H1 (cell line): ENCODE data around the gene PDS5A. TPM values are rescaled to one million over a fixed set of nuclear protein-coding genes. Genes with fewer than 3 reads are reported as not detected.

Source experiments
- CTCF ChIA-PET: fragments of 300-600 bp; sonication (Branson Sonifier 250); formaldehyde crosslinking; loops from one replicate; lab custom pipeline; 2021; ENCODE audit not compliant: partially characterized antibody; lab: Charles Lee
- POLR2A ChIA-PET: fragments of 300-600 bp; sonication (Branson Sonifier 250); formaldehyde crosslinking; loops from one replicate; lab custom pipeline; 2021; ENCODE audit warnings: inconsistent platforms; ENCODE audit not compliant: partially characterized antibody; lab: Charles Lee
- DNase-seq, 2 experiments: peaks; one replicate each; pipeline versions ENCODE4 v3.0.0 to v3.0.0-alpha.2; 2010 to 2022; ENCODE audit warnings: low spot score in 2 of 2, low read depth in 1 of 2, mixed read lengths in 1 of 2
- FAIRE-seq: peaks from 2 replicates; lab custom pipeline; 2011; peaks lifted over from hg19 to GRCh38; lab: Jason Lieb, UNC
- H2AFZ ChIP-seq: 2 replicates; pipeline ENCODE4 v1.8.1; 2012; ENCODE audit warnings: low read length, inconsistent platforms
- H2AK5ac ChIP-seq: 2 replicates; pipeline ENCODE4 v1.6.1; 2013; ENCODE audit warnings: low read depth, low read length
- H2BK120ac ChIP-seq: replicated peaks from 2 replicates; pipeline ENCODE3; 2013; ENCODE audit warnings: low read depth, low read length, inconsistent platforms
- H2BK12ac ChIP-seq: 2 replicates; pipeline ENCODE4 v1.6.1; 2013; ENCODE audit warnings: low read depth, low read length
- H2BK15ac ChIP-seq: 2 replicates; pipeline ENCODE4 v1.6.1; 2013; ENCODE audit warnings: low read length
- H2BK20ac ChIP-seq: 2 replicates; pipeline ENCODE4 v1.6.1; 2013; ENCODE audit warnings: low read length
- H2BK5ac ChIP-seq: 2 replicates; pipeline ENCODE4 v1.6.1; 2013; ENCODE audit warnings: low read depth, low read length
- H3K14ac ChIP-seq: 2 replicates; pipeline ENCODE4 v1.6.1; 2013; ENCODE audit warnings: inconsistent platforms; ENCODE audit not compliant: insufficient read length
- H3K18ac ChIP-seq: 2 replicates; pipeline ENCODE4 v1.6.1; 2013; ENCODE audit warnings: low read length; ENCODE audit errors: extremely low read depth
- H3K23ac ChIP-seq: 2 replicates; pipeline ENCODE4 v1.6.1; 2013; ENCODE audit warnings: inconsistent platforms; ENCODE audit not compliant: insufficient read length
- H3K23me2 ChIP-seq: 2 replicates; pipeline ENCODE4 v1.6.1; 2013; ENCODE audit warnings: low read depth, low read length
- H3K27ac ChIP-seq: 2 replicates; pipeline ENCODE4 v1.6.1; 2011; ENCODE audit warnings: low read depth, low read length, inconsistent platforms
- H3K27me3 ChIP-seq, 4 experiments: replicated peaks in 1 of 4; 1 replicate in 1 of 4; 2 replicates in 3 of 4; pipeline versions ENCODE4 v1.6.1 to v1.8.1; 2011 to 2013; ENCODE audit warnings: low read length in 3 of 4, mild to moderate bottlenecking in 3 of 4, inconsistent platforms in 2 of 4, mixed read lengths in 2 of 4, moderate library complexity in 1 of 4; ENCODE audit not compliant: control insufficient read depth in 3 of 4, insufficient read depth in 3 of 4; ENCODE audit errors: extremely low read depth in 1 of 4
- H3K36me3 ChIP-seq, 4 experiments: 2 replicates each; pipeline versions ENCODE4 v1.6.1 to v1.8.1; 2011 to 2013; ENCODE audit warnings: mild to moderate bottlenecking in 4 of 4, low read length in 3 of 4, moderate library complexity in 2 of 4, control low read depth in 1 of 4, inconsistent platforms in 1 of 4; ENCODE audit not compliant: insufficient read depth in 4 of 4, control insufficient read depth in 2 of 4
- H3K4ac ChIP-seq: replicated peaks from 2 replicates; pipeline ENCODE3; 2013; ENCODE audit warnings: low read length, low read depth, mixed read lengths, inconsistent platforms; ENCODE audit not compliant: insufficient read length
- H3K4me1 ChIP-seq, 4 experiments: replicated peaks in 1 of 4; 1 replicate in 1 of 4; 2 replicates in 3 of 4; pipeline versions ENCODE4 v1.6.1 to v1.8.1; 2011 to 2013; ENCODE audit warnings: low read length in 3 of 4, inconsistent platforms in 2 of 4, mixed read lengths in 1 of 4; ENCODE audit not compliant: insufficient read depth in 4 of 4, control insufficient read depth in 3 of 4
- H3K4me2 ChIP-seq, 2 experiments: 2 replicates each; pipeline versions ENCODE4 v1.6.1 to v1.8.1; 2011 to 2013; ENCODE audit warnings: low read depth in 2 of 2, low read length in 2 of 2, control low read depth in 1 of 2, inconsistent platforms in 1 of 2, mild to moderate bottlenecking in 1 of 2; ENCODE audit not compliant: insufficient read depth in 1 of 2
- H3K4me3 ChIP-seq, 4 experiments: fragments of 200-600, 300-600 bp in 1 of 4; sonication (generic), shearing (Covaris generic), sonication (Bioruptor Twin) in 1 of 4; 2 replicates each; pipeline versions ENCODE4 v1.5.1 to v1.8.1; 2011 to 2016; ENCODE audit warnings: low read length in 4 of 4, low read depth in 3 of 4, control low read depth in 2 of 4, inconsistent platforms in 2 of 4, mild to moderate bottlenecking in 2 of 4, mixed read lengths in 1 of 4, moderate library complexity in 1 of 4; ENCODE audit not compliant: insufficient read depth in 2 of 4; ENCODE audit errors: extremely low read depth in 1 of 4
- H3K56ac ChIP-seq: replicated peaks from 2 replicates; pipeline ENCODE3; 2013; ENCODE audit warnings: low read depth, mild to moderate bottlenecking, mixed read lengths, low read length, inconsistent platforms; ENCODE audit not compliant: insufficient read length
- H3K79me1 ChIP-seq: 2 replicates; pipeline ENCODE4 v1.6.1; 2013; ENCODE audit warnings: low read depth, low read length, control low read depth
- H3K79me2 ChIP-seq, 2 experiments: 2 replicates each; pipeline versions ENCODE4 v1.6.1 to v1.8.1; 2012 to 2013; ENCODE audit warnings: low read length in 2 of 2, mild to moderate bottlenecking in 2 of 2, inconsistent platforms in 1 of 2; ENCODE audit not compliant: insufficient read depth in 2 of 2, control insufficient read depth in 1 of 2
- H3K9ac ChIP-seq, 4 experiments: replicated peaks in 1 of 4; 1 replicate in 1 of 4; 2 replicates in 3 of 4; pipeline versions ENCODE4 v1.6.1 to v1.8.1; 2011 to 2013; ENCODE audit warnings: low read depth in 3 of 4, low read length in 3 of 4, control low read depth in 2 of 4, mild to moderate bottlenecking in 2 of 4, moderate library complexity in 2 of 4, inconsistent platforms in 1 of 4; ENCODE audit errors: extremely low read depth in 1 of 4
- H3K9me3 ChIP-seq, 2 experiments: 2 replicates each; pipeline versions ENCODE4 v1.6.1 to v1.8.1; 2012 to 2013; ENCODE audit warnings: mild to moderate bottlenecking in 2 of 2, moderate library complexity in 2 of 2, control low read depth in 1 of 2, inconsistent platforms in 1 of 2, low read depth in 1 of 2, low read length in 1 of 2, mixed read lengths in 1 of 2; ENCODE audit not compliant: insufficient read depth in 2 of 2
- H4K20me1 ChIP-seq, 2 experiments: replicated peaks in 1 of 2; 2 replicates each; pipeline versions ENCODE3 to v1.8.1; 2011 to 2013; ENCODE audit warnings: inconsistent platforms in 2 of 2, low read length in 2 of 2, mild to moderate bottlenecking in 1 of 2; ENCODE audit not compliant: insufficient read depth in 2 of 2, control insufficient read depth in 1 of 2
- H4K5ac ChIP-seq: 2 replicates; pipeline ENCODE4 v1.6.1; 2013; ENCODE audit warnings: low read length, low read depth, mixed read lengths, inconsistent platforms; ENCODE audit not compliant: insufficient read length
- H4K8ac ChIP-seq: 2 replicates; pipeline ENCODE4 v1.8.0; 2013; ENCODE audit warnings: mild to moderate bottlenecking, moderate library complexity, low read length, inconsistent platforms; ENCODE audit not compliant: insufficient read depth; ENCODE audit errors: extremely low read depth
- H4K91ac ChIP-seq: replicated peaks from 2 replicates; pipeline ENCODE3; 2013; ENCODE audit warnings: low read length, mixed read lengths, inconsistent platforms; ENCODE audit not compliant: insufficient read length
- ATF2 ChIP-seq: IDR thresholded peaks from 2 replicates; pipeline ENCODE4 v1.6.1; 2012; ENCODE audit warnings: low read length, inconsistent platforms
- BCL11A ChIP-seq, 2 experiments: IDR thresholded peaks; one replicate each; pipeline ENCODE4 v1.6.1; 2011; ENCODE audit warnings: low read depth in 2 of 2, low read length in 2 of 2, mild to moderate bottlenecking in 2 of 2
- CHD2 ChIP-seq: IDR thresholded peaks from 2 replicates; pipeline ENCODE4 v1.6.1; 2012; ENCODE audit warnings: low read length, improper control_type of control experiment
- CREB1 ChIP-seq: IDR thresholded peaks from 2 replicates; pipeline ENCODE4 v1.6.1; 2012; ENCODE audit warnings: inconsistent platforms
- GABPA ChIP-seq: IDR thresholded peaks from 2 replicates; pipeline ENCODE4 v1.6.1; 2011; ENCODE audit warnings: mild to moderate bottlenecking, low read length, moderate library complexity, borderline replicate concordance; ENCODE audit not compliant: insufficient read depth
- RFX5 ChIP-seq: IDR thresholded peaks from 2 replicates; pipeline ENCODE4 v1.6.1; 2011; ENCODE audit warnings: low read depth, low read length, improper control_type of control experiment, borderline replicate concordance
- RNF2 ChIP-seq: fragments of 200-900, 300-1000 bp; sonication (generic); IDR thresholded peaks from 2 replicates; pipeline ENCODE4 v1.7.1; 2016; ENCODE audit warnings: borderline replicate concordance, low read depth, mild to moderate bottlenecking, antibody characterized with exemption, low read length; ENCODE audit not compliant: poor library complexity, severe bottlenecking; ENCODE audit errors: missing control alignments
- SIRT6 ChIP-seq: IDR thresholded peaks from one replicate; pipeline ENCODE4 v1.7.1; 2012; ENCODE audit warnings: low read length, inconsistent platforms
- SUZ12 ChIP-seq: fragments of 200-600 bp; sonication (generic); IDR thresholded peaks from 2 replicates; pipeline ENCODE4 v1.6.1; 2012; ENCODE audit warnings: mild to moderate bottlenecking, inconsistent platforms, low read length, moderate library complexity, mixed read lengths
- TCF12 ChIP-seq: IDR thresholded peaks from 2 replicates; pipeline ENCODE4 v1.6.1; 2011; ENCODE audit warnings: low read depth, mild to moderate bottlenecking, low read length
- ZNF274 ChIP-seq: IDR thresholded peaks from 2 replicates; pipeline ENCODE4 v1.7.0; 2012; ENCODE audit warnings: low read length, borderline replicate concordance; ENCODE audit errors: extremely low read depth
- WGBS, 2 experiments: shearing (Covaris generic) in 1 of 2; methylation state at CpG; one replicate each; pipeline versions ENCODE4 v1.1.6 to v1.1.7; 2013 to 2015; ENCODE audit warnings: low lambda C conversion rate in 2 of 2, mixed read lengths in 2 of 2, inconsistent platforms in 1 of 2, low coverage in 1 of 2, missing lambda C conversion rate in 1 of 2; ENCODE audit not compliant: insufficient replicate concordance in 2 of 2, insufficient coverage in 1 of 2, insufficient read length in 1 of 2; ENCODE audit errors: extremely low coverage in 1 of 2, missing lambda C conversion rate in 1 of 2; 5-methylcytosine and 5-hydroxymethylcytosine counted together
- polyA plus RNA-seq, 7 experiments: library from polyadenylated mRNA; depleted of rRNA in 3 of 7; stranded (reverse) in 5 of 7; unstranded in 2 of 7; fragments of >200 nt in 5 of 7; fragments of 200-250 nt in 2 of 7; gene quantifications; 1 replicate in 5 of 7; 2 replicates in 1 of 7; 4 replicates in 1 of 7; pipeline versions ENCODE4 v1.2.1 to v1.2.3, GENCODE V29; 2011 to 2013; ENCODE audit warnings: missing spikeins in 2 of 7, mixed read lengths in 2 of 7
- total RNA-seq: library from RNA; stranded (reverse); fragmentation: NEBNext Ultra II Directional; extraction: Animal tissue kit (Norgen Biotek cat#: 25700); gene quantifications from 2 replicates; pipeline ENCODE4 v1.2.1, GENCODE V29; 2021

Gene PDS5A
- total and polyA plus RNA-seq, 2 of the 8 experiments (the other 6 are each of a cell fraction or from before 2014, with no cell fraction given): 15.5 to 76.6 TPM

- H3K23ac ChIP-seq: no peak overlapping the region
- no peak overlapping the region for H2AFZ ChIP-seq
- no peak overlapping the region for H3K56ac ChIP-seq
- no peak overlapping the region for H3K4ac ChIP-seq
- H3K27me3 ChIP-seq: no peaks in the 10 kb centered on the region
- H3K14ac ChIP-seq: no peak overlapping the region
- H3K23me2 ChIP-seq: no peaks in the 10 kb centered on the region
- no peak overlapping the region for H2BK15ac ChIP-seq
- TF ChIP-seq RFX5 (no peak), ZNF274 (no peak), ATF2 (no peak), CHD2 (no peak), CREB1 (no peak), BCL11A (IDR thresholded peaks at IDR 0.05; ENCODE audit: low read depth in 2 of 2, low read length in 2 of 2) (no peak), GABPA (no peak), TCF12 (no peak), SUZ12 (no peak), RNF2 (no peak), SIRT6 (no peak)
- H3K18ac ChIP-seq: no peak overlapping the region
- H3K4me1 ChIP-seq: no peaks in the 10 kb centered on the region; a peak in 1 of 7 replicates
- peaks cover 0 to 17% (median 4%) of the 10 kb centered on the region in 4 experiments; a peak in 4 of 8 replicates for H3K36me3 ChIP-seq
- H3K27ac ChIP-seq: no peak overlapping the region
- H2AK5ac ChIP-seq: no peak overlapping the region
- no peak overlapping the region for H4K8ac ChIP-seq
- no peak overlapping the region for H2BK5ac ChIP-seq
- CTCF ChIA-PET: interaction anchor here (0.8 kb wide), 1 partner anchor 214 kb away, joined by 3 read pairs; no protein-coding TSS in a partner anchor
- H3K79me1 ChIP-seq: no peaks in the 10 kb centered on the region
- no peaks in the 10 kb centered on the region for H3K9me3 ChIP-seq
- no peak for DNase-seq
- no peaks in the 10 kb centered on the region for H4K20me1 ChIP-seq
- no peak overlapping the region for H2BK120ac ChIP-seq
- H2BK12ac ChIP-seq: no peak overlapping the region
- POLR2A ChIA-PET: interaction anchor here (1.6 kb wide), 1 partner anchor 125 kb away, joined by 6 read pairs; the partner anchor contains the start of gene UBE2K
- 93% methylated on average over 2 of the region's 2 CpGs; no CpG with 5 or more reads in 1 of the 2 experiments for WGBS, 2 experiments
- H2BK20ac ChIP-seq: no peak overlapping the region
- no peak overlapping the region for H3K9ac ChIP-seq
- no peak overlapping the region for H3K4me3 ChIP-seq
- H3K79me2 ChIP-seq: no peaks in the 10 kb centered on the region
- FAIRE-seq: no peak
- H4K91ac ChIP-seq: no peak overlapping the region
- H4K5ac ChIP-seq: no peak overlapping the region
- no peak overlapping the region for H3K4me2 ChIP-seq
Observed at GRCh38 chr4:39823191-39823590, 154.5 kb downstream of the PDS5A start.
